HCEC 1CT (cell line): ENCODE data around the gene BEX1.
"Not testable (repeated sequence)": the region's sequence is repeated elsewhere in the genome, so short reads cannot be mapped to it uniquely, and the experiment has no call there.

Source experiments
- DNase-seq: peaks from one replicate; pipeline ENCODE4 v3.0.0-alpha.2; 2017

Gene BEX1

GRCh38 chrX:103063918-103064434 is at the start of gene BEX1:
TSS of gene BEX1 (minus strand) at chrX:103064171. CDS start at chrX:103063274, 897 bp downstream.
- peak; percentile 70 for DNase-seq

GRCh38 chrX:103109497-103109896 is 45.5 kb upstream of the BEX1 start:
- not testable (repeated sequence) for DNase-seq

- no peak for DNase-seq
Observed at GRCh38 chrX:103107836-103108235, 43.9 kb upstream of the BEX1 start.

- not testable (repeated sequence) for DNase-seq
Observed at GRCh38 chrX:103107227-103107737, 43.3 kb upstream of the BEX1 start.

GRCh38 chrX:103104370-103104769 is 40.4 kb upstream of the BEX1 start:
- DNase-seq: not testable (repeated sequence)

- not testable (repeated sequence) for DNase-seq
Observed at GRCh38 chrX:103103866-103104265, 39.9 kb upstream of the BEX1 start.

- no peak for DNase-seq
Observed at GRCh38 chrX:103101299-103102042, 37.5 kb upstream of the BEX1 start.

GRCh38 chrX:103100484-103100883 is 36.5 kb upstream of the BEX1 start:
- DNase-seq: no peak

GRCh38 chrX:103099691-103100090 is 35.7 kb upstream of the BEX1 start:
- DNase-seq: peak; percentile 17

- DNase-seq: no peak
Observed at GRCh38 chrX:103098488-103098887, 34.5 kb upstream of the BEX1 start.

- no peak for DNase-seq
Observed at GRCh38 chrX:103092942-103093341, 29.0 kb upstream of the BEX1 start, which contains the start of gene NXF3. TSS of gene NXF3 (minus strand) at chrX:103093143. CDS start at chrX:103093023, 120 bp downstream.

GRCh38 chrX:103081051-103081450 is 17.1 kb upstream of the BEX1 start:
- DNase-seq: no peak

- no peak for DNase-seq
Observed at GRCh38 chrX:103073467-103073866, 9.5 kb upstream of the BEX1 start.

GRCh38 chrX:103066606-103067005 is 2.6 kb upstream of the BEX1 start:
- peak; percentile 68 for DNase-seq

- DNase-seq: peak; percentile 20
Observed at GRCh38 chrX:103063191-103063845, 653 bp downstream of the BEX1 start.

- peak; percentile 26 for DNase-seq
Observed at GRCh38 chrX:103061486-103061885, 2.5 kb downstream of the BEX1 start.

GRCh38 chrX:103056902-103057301 is 7.1 kb downstream of the BEX1 start:
- no peak for DNase-seq

- DNase-seq: no peak
Observed at GRCh38 chrX:103052625-103053024, 11.3 kb downstream of the BEX1 start.

- DNase-seq: no peak
Observed at GRCh38 chrX:103051260-103051789, 12.6 kb downstream of the BEX1 start.

GRCh38 chrX:103033371-103033770 is 30.6 kb downstream of the BEX1 start:
- DNase-seq: not testable (repeated sequence)

- DNase-seq: no peak
Observed at GRCh38 chrX:103017542-103017941, 46.4 kb downstream of the BEX1 start.

- DNase-seq: no peak
Observed at GRCh38 chrX:103012945-103013344, 51.0 kb downstream of the BEX1 start.
